ENCODE results near the gene NCOA4.
"Not testable (repeated sequence)": the region's sequence is repeated elsewhere in the genome, so short reads cannot be mapped to it uniquely, and the experiment has no call there.

The NCOA4 gene

DNA sequence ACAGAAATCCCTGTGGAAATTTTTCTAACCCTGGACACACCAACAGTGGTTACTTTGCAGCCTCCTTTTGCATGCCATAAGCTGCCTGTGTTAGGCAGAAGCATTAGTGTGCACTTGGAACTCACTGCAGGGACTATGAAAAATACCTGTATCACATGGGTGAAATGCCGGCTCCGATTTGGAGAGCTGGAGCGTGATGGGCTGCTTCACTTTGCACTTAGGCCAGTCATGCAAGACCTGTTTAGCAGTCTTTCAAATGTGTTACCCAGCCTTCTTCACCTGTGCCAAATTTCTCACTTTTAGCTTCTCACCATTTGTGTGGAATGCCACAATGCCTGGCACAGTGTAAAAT lies 11.3 kb downstream of the NCOA4 start:
- DNase-seq: no peak

DNA sequence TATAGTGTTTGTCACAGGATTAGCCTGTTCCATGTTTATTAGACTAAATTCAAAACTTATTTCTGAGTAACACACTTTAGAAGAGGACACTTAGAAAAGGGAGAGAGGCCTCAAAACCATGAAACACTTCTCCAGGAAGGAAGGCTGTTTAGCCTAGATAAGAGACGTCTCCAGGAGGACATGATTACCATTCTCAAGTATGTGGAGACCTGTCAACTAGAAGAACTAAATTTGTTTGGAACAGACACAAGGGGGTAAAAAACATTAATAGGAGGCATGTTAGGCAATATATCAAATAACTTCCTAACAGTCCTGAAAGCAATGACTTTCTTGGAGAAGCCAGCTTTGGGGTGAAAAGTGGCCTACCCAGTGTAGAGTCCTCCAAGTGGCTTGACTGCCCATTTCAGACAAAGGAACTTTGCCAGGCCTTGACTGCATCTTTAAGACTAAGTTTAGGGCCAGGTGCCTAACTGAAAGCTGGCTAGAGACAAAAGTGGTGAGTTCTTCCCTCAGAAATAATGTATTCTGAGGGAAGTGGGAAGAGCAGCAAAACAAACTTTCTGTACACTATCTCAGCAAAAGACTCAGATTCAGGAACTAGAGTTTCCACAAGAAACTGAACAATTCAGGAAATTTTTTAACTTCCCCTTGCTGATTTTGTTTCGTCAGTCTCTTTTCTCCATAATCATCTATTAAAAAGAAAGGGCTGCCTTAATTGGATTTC lies 11.8 kb downstream of the NCOA4 start:
- DNase-seq: peak in 1 of 2 experiments; percentile 19

DNA sequence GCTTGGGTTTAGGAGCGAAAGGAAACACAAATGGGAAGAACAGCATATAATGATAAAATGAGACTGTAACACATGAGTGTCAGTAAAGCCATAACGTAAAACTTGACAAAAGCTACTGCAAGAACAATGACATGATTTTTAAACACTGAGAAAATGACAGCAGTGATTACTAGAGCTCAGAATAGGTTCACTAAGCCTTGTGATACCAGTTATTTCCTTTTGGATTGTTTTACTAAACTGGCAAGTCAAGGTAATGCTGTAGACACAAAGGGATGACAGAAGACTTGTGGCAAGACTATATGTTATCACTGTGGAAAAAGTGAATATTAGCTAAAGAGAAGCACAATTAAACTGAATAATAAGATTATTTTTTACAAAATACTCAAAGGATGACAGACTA lies 12.7 kb downstream of the NCOA4 start:
- no peak for DNase-seq

DNA sequence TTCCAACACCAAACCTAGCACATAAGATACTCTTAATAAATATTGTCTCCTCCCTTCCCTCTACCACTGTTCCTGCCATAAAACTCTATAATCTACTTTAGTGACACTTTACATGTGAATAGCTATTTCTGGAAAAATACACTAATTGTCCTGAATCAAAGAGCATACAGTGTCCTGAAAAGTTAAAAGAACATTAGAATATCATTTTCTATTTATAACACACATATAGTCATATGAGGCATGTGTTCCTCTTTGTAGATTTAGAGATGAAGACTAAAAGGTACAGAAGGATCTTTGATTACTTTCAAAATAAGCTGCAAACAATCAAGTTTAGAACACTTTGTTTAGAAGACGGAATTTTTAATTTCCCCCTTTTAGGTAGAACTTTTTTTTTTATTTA lies 13.6 kb downstream of the NCOA4 start:
- DNase-seq: no peak

DNA sequence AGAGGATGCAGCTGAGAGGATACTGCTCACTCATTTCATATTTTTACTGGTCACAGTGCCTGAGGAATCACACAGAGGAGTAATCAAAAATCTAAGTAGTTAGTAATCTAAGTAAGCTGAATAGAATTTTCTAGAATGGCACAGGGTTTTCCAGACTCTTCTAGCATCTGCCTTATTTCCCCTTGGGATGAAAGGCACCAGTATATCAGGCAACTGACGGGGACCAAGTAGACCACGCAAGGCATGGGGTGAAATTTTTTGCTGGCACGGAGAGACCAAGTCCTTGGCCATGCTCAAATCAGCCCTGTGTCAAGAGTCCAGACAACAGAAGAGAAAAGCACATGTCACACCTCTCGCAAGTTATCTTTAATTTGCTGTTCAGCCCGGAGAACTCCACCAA lies 14.2 kb downstream of the NCOA4 start:
- no peak for DNase-seq

DNA sequence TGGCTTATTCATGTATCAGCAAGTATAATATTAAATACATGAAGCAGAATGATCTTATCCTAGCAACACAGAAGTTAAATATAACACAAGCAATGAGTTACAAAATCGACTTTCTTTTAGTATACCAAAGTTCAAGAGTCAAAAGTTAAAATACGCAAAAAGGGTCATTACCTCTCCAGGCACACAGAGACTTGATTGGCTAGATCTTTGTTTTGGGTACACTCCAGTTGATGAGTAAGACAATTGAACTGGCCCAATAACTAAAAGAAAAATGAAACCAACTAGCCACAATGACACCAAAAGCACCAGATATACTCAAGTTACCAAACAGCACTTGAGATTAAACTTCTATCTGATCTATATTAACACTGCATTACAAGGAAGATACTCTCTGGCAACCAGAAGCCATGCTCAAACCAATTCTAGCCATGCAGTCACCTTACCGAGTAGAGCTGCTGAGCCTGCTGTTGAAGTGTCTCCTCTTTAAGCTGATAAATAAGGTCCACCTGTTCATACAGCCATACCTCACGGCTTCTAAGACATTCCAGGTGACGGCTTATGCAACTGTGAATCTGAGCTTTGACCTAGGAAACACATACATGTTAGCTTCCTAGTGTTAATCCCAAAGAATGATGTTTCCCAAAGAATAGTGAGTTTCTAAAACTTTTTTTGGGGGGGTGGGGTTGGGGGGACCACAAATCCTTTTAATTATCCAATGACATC lies 15.6 kb downstream of the NCOA4 start:
- DNase-seq: no peak

DNA sequence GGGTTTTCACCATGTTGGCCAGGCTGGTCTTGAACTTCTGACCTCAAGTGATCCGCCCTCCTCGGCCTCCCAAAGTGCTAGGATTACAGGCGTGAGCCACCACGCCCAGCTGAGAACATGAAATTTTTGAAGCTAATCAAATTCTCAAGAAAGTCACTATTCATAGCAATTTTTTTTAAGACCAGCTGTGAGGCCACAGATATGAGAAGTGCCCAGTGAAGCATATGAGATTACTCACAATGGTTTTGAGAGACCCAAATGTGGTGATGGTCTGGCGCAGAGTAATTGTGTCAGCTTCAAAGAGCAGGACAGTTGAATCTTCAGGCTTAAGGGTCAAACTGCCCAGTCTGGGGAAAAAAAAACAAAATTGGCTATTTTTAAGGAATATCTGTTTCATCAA lies 16.2 kb downstream of the NCOA4 start:
- DNase-seq: no peak

DNA sequence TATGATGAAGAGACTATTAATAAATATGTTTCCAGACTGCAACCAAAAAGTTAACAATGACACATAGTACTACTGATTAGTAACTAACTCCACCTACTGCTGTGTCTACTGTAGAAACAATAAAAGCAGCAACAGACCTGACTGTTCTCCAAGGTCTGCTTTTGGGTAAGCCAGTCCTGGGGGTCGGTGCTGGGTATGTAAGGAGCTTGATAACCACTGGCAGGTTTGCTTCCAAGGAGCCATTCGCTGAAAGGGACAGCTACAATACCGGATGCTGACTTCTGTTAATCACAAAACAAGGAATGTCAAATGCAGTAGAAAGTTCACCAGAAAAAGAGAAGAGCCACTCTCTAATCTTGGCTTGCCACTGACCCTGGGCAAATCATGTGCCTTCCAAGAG lies 17.7 kb downstream of the NCOA4 start:
- no peak for DNase-seq

DNA sequence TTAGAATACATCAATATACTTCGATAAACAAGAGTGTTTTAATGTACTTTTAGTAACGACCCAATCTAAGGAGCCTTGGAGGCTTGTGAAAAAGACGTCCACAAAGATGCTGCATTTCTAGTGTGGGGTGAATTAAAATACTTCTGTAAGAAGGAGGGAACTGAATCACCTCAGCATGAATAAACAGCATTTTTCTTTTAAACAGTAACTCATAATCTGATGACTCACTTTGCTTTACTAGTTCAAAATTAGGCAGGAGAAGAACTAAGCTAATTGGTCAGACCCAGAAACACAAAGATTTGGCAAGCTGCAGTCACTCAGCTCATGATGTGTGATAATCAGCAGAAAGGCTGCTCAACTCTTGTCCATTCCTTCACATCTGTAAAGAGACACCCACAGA lies 24.2 kb downstream of the NCOA4 start:
- no peak for DNase-seq

DNA sequence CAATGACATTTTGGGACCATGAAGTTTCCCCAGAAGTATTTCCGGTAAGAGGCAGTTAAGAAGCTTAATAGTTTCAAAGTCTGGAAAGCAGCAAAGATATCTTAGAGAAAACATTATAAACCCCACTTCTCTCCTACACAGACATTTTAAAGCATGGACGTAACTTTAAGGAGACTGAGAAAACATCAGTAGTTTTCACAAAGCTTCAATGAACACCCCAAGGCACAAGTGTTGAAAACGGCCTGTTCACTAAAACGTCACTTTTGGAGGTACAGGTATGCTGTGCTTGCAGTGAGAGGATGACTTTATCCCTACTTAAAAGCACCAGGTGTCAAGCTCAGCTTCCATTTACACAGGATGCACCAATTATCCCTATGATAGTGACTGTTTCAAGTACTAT lies 25.0 kb downstream of the NCOA4 start:
- DNase-seq: no peak

DNA sequence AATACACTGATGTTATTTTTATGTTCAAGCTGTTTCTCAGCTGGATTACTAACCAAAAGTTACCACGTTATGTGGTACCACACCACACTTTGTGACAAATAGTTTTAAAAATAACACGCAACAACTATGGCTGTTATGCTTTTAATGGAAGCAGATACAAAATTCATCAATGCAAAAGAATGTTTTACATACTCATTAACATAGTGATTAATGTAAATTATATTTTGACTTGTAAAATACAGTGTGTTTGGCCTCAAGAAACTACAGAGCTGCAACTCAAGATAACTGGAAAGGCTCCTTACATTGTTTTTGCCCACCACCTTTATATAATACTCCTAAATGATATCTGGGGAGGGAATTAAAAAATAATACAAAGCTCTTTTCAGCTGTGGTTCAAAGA lies 25.5 kb downstream of the NCOA4 start:
- DNase-seq: no peak

DNA sequence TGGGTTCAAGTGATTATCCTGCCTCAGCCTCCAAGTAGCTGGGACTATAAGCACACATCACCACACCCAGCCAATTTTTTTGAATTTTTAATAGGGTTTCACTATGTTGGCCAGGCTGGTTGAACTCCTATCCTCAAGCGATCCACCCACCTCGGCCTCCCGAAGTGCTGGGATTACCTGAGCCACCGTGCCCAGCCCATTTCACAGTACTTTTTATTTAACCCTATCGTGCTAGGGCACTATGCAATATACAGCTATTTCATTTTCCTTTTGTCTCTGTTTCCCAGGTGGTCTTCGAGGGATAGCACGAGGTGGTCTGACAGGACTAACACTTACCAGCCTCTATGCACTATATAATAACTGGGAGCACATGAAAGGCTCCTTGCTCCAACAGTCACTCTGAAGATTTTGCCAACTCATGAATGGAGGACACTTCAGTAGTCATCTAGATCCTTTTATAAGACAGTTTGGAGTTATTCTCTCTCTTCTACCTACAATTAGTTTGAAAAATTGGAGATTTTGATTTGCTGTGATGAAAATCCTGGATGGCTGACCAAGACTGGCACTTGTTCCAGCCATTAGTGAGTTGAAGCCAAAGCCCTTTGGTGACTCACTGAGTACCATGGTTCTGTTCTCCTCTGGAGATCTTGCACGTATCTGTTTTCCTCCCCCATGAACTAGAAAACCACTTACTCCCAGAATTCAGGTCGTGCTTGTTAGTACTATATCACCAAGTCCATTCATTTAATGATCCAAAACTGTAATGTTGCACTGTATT lies 27.3 kb downstream of the NCOA4 start:
- no peak for DNase-seq

DNA sequence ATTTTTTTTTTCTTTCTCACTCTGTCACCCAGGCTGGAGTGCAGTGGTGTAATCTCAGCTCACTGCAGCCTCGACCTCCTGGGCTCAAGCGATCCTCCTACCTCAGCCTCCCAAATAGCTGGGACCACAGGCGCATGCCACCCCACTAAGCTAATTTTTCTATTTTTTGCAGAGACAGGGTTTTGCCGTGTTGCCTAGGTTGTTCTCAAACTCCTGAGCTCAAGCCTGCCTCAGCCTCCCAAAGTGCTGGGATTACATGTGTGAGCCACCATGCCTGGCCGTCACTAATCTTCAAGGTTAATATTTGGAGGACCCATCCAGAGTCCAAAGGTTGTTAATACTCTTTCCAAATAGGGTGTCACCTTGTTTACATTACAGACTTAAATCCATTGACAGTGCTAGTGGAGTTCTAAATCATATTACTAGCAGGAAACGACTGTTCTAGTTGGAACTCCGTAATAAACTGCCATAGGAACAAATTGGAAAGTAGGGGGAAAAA lies 28.2 kb downstream of the NCOA4 start:
- not testable (repeated sequence) for DNase-seq

DNA sequence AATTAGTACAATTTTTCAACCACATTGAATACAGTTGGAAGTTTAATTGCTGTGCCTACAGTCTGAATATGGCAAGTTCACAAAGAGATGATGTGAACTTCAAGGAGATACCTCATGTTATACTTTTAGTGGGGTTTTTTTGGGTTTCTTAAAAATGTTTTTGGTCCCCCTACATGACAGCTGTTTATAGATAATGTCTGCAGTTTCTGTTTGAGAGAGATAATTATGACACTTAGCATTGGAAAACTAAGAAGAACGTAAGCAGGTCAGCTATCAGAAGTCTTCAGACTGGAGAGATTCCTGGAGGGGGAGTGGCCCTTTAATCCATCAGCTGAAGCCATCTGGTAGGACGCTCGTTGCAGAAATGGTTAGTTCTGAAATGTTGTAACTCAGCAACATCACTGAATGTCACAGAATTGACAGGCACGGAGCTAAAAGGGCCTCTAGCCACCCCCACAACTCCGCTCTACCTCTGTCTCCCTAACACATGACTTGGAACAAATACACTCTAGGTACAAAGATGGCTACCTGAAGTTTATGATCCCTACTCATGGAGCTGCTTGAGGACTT lies 29.2 kb downstream of the NCOA4 start:
- no peak for DNase-seq

DNA sequence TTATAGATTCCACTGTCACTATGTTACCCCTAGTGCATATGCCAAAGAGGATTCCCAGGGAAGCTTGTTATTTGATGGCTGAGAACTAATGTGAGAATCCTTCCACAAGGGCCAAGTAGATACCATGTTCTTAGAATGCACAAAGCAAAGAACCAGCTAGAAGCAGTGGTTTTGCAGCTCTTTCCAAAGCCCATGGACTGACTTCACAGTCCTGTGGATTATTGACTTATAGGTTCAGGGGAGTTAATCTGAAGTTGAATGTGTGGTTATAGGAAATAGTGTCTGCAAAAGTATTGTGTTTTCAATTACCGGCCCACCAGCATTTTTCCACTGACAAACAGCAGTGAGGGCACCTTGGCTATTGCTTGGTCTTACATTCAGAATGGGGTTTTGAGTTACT lies 29.9 kb downstream of the NCOA4 start:
- no peak for DNase-seq

DNA sequence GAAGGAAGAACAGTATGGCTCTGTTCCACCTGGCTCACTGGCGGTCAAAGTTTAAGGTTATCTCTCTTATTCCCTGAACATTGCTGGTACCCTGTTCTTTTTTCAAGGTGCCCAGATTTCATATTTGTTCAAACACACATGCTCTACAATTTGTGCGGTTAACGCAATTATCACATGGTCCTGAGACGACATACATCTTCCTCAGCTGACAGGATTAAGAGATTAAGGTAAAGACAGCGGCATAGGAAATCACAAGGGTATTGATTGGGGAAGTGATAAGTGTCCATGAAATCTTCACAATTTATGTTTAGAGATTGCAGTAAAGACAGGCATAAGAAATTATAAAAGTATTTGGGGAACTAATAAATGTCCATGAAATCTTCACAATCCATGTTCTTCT lies 30.5 kb downstream of the NCOA4 start:
- DNase-seq: not testable (repeated sequence)

DNA sequence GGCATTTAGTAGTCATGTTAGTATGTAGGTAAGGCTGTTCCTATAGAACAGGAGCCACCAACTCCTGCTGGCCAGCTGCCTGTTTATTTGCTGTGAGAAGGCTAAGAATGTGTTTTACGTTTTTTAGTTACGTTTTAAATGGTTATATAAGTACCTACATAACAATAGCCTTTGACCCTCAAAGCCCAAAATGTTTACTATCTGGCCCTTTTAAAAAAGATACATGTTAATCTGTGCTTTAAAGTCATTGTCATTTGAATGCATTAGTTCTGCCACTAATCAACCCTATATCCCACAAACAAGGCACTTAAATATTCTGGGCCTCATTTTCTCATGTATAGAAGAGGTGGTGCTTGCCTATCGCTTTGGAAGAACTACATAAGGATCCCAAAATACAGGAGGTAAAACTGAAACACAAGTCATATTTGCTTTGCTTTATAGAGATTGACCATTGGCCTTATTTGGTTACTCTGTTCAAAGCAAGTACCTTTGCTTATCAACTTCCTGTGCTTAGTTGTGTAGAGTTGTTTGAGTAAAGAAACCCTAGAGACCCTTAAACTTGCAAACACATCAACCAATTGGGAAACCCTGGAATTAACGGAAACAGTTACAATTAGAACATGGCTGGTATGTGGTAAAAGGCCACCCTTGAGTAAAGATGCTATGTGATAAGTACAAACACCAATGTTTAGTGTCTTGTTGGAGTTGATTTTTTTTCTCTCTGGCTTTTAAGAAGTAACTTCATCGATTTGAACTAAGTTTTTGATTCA lies 32.2 kb downstream of the NCOA4 start:
- DNase-seq: no peak

DNA sequence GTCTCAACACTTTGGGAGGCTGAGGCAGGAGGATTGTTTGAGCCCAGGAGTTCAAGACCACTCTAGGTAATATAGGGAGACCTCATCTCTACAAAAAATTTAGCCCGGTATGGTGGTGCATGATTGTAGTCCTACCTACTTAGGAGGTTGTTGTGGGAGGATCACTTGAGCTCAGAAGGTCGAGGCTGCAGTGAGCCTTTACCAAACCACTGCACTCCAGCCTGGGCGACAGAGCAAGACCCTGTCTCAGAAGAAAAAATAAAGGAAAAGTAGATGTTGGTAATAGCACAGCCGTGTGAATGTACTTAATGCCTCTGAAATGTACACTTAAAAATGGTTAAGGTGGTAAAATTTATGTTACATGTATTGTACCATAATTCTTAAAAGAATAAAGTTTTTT lies 32.9 kb downstream of the NCOA4 start:
- no peak for DNase-seq

DNA sequence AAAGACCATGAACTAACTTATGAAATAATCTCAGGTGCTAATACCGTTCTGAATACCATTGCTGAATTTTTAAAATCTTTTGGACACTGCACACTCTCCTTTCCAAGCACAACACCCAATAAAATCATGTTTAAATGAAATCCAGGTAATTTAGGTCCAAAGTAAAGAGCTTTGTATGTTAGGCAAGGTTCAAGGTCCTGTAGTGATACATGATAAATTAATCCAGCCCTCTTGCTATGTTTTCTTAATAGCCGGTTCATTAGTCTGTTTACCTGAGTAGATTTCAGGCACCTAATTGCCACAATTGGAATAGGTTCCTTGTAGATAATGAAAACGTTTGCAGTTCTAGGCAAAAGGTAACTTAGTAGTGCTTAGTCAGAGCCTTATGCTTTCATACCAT lies 44.8 kb downstream of the NCOA4 start:
- DNase-seq: not testable (repeated sequence)

DNA sequence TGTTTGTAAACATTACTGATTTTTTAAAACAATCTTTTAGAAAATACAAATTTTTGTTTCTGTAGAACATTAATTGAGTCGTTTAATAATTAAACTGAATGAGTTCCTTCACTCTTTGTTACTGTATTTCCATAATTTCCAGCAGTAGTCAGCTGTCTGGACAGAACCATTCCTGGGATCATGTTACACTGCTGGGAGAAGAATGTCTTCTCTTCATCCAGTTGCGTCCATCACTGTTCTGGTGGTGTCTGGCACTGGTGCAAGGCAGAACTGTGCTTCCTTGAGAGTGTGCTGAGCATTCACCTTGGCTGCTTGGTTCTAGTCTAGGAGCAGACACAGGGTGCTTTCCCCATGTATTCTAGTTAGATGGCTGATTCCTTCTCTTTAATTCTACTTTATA lies 46.0 kb downstream of the NCOA4 start:
- DNase-seq: not testable (repeated sequence)

DNA sequence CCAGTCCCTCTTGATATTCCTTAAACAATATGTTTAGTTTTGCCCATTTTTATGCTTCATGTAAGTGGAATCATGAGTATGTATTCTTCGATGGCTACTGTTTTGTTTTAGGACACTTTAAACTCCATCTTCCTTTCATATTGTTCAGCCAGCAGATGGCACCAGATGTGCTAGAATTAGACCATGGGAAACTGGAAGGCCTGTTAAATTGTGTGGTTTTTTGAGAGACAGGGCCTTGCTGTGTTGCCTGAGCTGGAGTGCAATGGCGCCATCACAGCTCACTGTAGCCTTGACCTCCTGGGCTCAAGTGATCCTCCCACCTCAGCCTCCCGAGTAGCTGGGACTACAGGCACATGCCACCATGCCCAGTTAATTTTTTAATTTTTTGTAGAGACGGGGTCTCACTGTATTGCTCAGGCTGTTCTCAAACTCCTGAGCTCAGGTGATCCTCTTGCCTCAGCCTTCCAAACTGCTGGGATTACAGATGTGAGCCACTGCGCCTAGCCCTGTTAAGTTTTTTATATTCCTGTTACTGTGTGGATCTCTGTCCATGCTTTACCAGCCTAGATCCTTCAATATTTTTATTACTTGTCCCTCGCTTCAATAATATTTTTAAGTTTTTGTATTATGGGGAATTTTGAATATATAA lies 46.8 kb downstream of the NCOA4 start:
- peak; percentile 21 to 61 for DNase-seq

DNA sequence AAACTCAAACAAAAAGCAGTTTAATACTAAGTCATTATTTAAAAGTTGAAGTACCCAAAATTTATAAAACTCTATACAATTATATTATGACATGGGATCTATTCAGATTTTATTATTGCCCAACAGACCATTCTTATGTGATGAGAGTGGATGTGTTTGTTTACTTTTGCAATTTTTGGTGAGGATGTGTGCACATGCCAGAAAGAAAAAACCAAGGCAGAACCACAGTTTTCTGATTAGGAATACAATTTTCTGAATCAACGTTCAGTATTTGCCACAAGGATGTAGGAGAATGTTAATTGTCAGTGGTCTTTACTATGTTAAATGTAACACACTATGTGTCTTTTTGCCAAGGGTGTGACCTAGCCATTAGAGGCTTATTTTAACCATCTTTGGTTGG lies 49.1 kb downstream of the NCOA4 start:
- DNase-seq: not testable (repeated sequence)

Measured in AML-193 (cell line).